ENCODE results near the gene PARD3. TPM values are rescaled to one million over a fixed set of nuclear protein-coding genes. Genes with fewer than 3 reads are reported as not detected.

PARD3 gene
- total RNA-seq, 2 experiments from 2014 or later, result 0.93 to 1.2 TPM

DNA sequence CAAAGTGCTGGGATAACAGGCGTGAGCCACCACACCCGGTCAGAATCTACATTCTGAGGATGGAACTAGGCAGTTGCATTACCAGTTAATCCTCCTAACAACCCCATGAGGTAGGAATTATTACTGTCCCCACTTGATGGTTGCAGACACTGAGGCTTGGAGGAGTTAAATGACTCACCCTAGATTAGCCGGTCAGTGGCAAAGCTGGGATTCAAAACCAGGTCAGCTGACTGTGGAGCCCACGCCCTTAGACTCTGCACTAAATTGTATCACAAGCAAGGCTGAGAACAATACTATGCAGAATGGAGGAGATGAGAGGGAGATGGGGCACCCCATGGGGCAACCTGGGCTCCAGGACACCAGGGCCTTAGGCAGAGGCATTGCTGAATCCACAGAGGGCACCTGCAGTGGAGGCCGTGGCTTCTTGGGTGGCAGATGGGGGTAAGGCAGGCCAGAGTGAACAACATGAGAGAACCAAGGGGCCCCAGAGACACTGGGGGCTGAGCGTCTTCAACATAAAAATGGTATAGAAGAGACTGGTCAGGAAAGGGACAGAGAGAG, 723.4 kb downstream of the PARD3 start:
- H3K36me3 Mint-ChIP-seq, result no peaks in the 10 kb centered on the region
- POLR2A ChIA-PET, result no interaction called here
- CTCF ChIA-PET, result no interaction called here
- no peak for DNase-seq
- no peak overlapping the region for H3K4me3 Mint-ChIP-seq
- intact Hi-C loops (cut with micrococcal nuclease), result no loop called here
- H3K27me3 Mint-ChIP-seq, result no peaks in the 10 kb centered on the region
- no peak overlapping the region for H3K27ac Mint-ChIP-seq
- H3K9me3 Mint-ChIP-seq, result peaks cover 18% of the 10 kb centered on the region
- no peaks in the 10 kb centered on the region for H3K4me1 Mint-ChIP-seq (ENCODE audit: low read depth)

DNA sequence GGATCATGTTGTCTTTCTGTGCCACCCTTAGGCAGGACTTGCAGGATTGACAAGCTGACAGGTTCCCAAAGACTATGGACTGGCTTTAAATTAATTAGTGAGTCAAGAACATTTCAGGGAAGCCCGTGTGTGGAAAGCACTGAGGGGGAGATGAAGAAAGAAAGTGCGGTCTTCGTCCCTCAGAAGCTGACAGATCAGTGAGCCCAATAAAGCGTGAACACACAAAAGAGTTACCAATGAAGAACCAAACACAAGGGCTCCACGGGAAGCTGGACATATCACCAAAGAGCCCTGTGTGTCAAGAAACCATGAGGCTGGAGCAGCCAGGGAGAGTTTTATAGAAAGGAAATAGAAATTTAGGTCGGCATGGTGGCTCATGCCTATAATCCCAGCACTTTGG, 725.8 kb downstream of the PARD3 start:
- Mint-ChIP-seq H3K27ac (no peak overlapping the region), H3K4me3 (no peak overlapping the region), H3K9me3 (peaks cover 4% of the 10 kb centered on the region), H3K36me3 (no peaks in the 10 kb centered on the region), H3K27me3 (no peaks in the 10 kb centered on the region), H3K4me1 (ENCODE audit: low read depth) (no peaks in the 10 kb centered on the region)
- intact Hi-C loops (cut with micrococcal nuclease), result no loop called here
- CTCF ChIA-PET, result no interaction called here
- POLR2A ChIA-PET, result no interaction called here
- DNase-seq, result no peak

DNA sequence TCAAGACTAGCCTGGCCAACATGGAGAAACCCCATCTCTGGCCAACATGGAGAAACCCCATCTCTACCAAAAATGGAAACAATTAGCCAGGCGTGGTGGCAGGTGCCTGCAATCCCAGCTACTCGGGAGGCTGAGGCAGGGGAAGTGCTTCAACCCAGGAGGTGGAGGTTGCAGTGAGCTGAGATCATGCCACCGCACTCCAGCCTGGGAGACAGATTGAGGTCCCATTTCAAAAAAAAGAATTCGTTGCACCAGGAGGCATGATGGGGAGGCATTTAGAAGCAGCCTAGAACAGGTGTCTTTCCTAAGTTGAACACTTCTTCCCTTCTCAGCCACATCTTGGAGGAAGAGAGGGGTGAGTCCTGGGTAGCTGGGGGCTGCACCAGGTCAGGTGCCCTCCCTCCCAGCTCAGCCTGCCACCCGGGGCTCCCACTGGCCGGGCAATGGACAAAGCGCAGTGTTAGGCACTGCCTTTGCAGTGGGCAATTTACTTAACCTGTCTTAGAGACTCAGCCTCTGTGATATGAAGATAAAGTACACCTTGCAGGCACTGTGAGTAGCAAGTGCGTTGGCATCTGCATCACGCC, 726.8 kb downstream of the PARD3 start:
- POLR2A ChIA-PET, result no interaction called here
- Mint-ChIP-seq H3K4me1 (ENCODE audit: low read depth) (no peaks in the 10 kb centered on the region), H3K9me3 (peaks cover 5% of the 10 kb centered on the region), H3K4me3 (no peak overlapping the region), H3K27ac (no peak overlapping the region), H3K27me3 (no peaks in the 10 kb centered on the region), H3K36me3 (no peaks in the 10 kb centered on the region)
- CTCF ChIA-PET, result no interaction called here
- intact Hi-C loops (cut with micrococcal nuclease), result no loop called here
- no peak for DNase-seq

DNA sequence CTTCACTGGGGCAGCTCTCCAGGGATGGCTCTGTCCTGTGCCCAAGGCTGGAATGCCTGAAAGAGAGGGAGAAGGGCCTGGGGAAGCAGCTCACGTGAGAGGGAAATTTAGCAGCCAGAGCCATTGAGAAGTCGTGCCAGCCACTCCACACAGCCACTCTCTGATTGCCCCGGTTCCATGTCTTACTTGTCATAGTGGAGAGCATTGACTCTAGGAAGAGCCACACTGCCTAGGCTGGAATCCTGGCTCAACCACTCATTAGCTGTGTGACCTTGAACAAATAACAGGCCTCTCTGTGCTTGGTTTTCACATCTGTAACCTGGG, 728.0 kb downstream of the PARD3 start:
- no peak for DNase-seq
- peaks cover 3% of the 10 kb centered on the region for H3K9me3 Mint-ChIP-seq
- intact Hi-C loops (cut with micrococcal nuclease), result no loop called here
- CTCF ChIA-PET, result no interaction called here
- POLR2A ChIA-PET, result no interaction called here
- H3K4me3 Mint-ChIP-seq, result no peak overlapping the region
- H3K27me3 Mint-ChIP-seq, result no peaks in the 10 kb centered on the region
- H3K27ac Mint-ChIP-seq, result no peak overlapping the region
- no peaks in the 10 kb centered on the region for H3K4me1 Mint-ChIP-seq (ENCODE audit: low read depth)
- no peaks in the 10 kb centered on the region for H3K36me3 Mint-ChIP-seq

DNA sequence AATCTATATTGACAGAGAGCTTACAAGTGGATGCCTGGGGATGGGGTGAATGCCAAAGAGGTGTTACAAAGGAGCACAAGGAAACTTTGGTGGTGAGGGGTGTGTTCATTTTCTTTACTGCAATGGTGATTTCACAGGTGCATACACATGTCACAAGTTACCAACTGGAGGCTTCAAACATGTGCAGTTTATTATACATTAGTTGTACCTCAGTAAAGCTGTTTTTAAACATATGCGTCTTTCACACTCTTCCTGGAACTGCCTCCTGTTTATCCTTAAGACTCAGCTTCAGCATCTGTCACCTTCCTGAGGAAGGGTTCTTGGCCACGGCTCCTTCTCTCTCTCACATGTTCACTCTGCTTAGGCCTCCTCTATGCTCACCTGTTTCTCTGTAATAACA, 731.5 kb downstream of the PARD3 start:
- Mint-ChIP-seq H3K9me3 (peaks cover 3% of the 10 kb centered on the region), H3K36me3 (no peaks in the 10 kb centered on the region), H3K27me3 (no peaks in the 10 kb centered on the region), H3K4me1 (ENCODE audit: low read depth) (no peaks in the 10 kb centered on the region), H3K27ac (no peak overlapping the region), H3K4me3 (no peak overlapping the region)
- no peak for DNase-seq
- POLR2A ChIA-PET, result no interaction called here
- CTCF ChIA-PET, result no interaction called here
- intact Hi-C loops (cut with micrococcal nuclease), result no loop called here

DNA sequence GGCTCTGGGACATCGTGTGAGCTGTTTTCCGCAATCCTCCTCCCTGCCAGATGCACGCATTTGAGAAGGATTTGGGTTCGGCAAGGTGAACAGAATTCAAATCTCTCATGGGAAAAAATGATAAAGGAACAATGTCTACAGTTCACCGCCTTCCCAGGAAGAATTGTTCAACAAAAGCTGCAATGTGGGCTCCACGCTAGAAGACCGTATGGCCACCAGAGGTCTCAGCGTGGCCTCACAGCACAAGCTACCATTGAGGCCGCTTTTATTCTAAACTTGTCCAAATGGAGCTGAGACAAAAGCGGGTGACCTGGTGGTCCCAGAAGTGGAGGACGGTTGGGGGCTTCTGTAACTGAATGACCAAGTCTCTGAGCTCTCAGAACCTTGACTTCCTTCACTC, 733.1 kb downstream of the PARD3 start:
- Mint-ChIP-seq H3K4me3 (no peak overlapping the region), H3K36me3 (no peaks in the 10 kb centered on the region), H3K4me1 (ENCODE audit: low read depth) (no peaks in the 10 kb centered on the region), H3K27ac (no peak overlapping the region), H3K9me3 (peaks cover 3% of the 10 kb centered on the region), H3K27me3 (no peaks in the 10 kb centered on the region)
- CTCF ChIA-PET, result no interaction called here
- intact Hi-C loops (cut with micrococcal nuclease), result no loop called here
- POLR2A ChIA-PET, result no interaction called here
- DNase-seq, result no peak

DNA sequence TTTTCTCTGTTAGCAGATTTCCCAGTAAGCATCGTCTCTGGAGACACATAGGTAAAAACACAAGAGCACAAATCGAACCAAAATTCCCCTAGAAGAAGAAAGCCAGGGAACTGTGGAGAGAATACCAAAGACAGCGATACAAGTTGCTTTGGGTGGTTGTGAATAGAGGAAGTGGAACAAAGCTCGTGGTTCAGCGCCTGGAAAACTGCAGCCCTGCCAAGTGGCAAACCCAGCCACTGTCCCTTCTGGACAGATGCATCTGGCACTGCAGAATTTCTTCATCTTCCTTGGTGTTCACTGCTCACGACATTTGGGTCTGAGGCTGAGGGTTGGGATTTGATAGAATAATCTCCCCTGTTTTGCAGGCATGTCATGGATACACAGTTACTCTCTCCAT, 733.8 kb downstream of the PARD3 start:
- H3K36me3 Mint-ChIP-seq, result no peaks in the 10 kb centered on the region
- peaks cover 3% of the 10 kb centered on the region for H3K9me3 Mint-ChIP-seq
- ChIA-PET POLR2A (no interaction called here), CTCF (no interaction called here)
- no peak overlapping the region for H3K27ac Mint-ChIP-seq
- no peaks in the 10 kb centered on the region for H3K4me1 Mint-ChIP-seq (ENCODE audit: low read depth)
- H3K27me3 Mint-ChIP-seq, result no peaks in the 10 kb centered on the region
- intact Hi-C loops (cut with micrococcal nuclease), result no loop called here
- no peak for DNase-seq
- no peak overlapping the region for H3K4me3 Mint-ChIP-seq

DNA sequence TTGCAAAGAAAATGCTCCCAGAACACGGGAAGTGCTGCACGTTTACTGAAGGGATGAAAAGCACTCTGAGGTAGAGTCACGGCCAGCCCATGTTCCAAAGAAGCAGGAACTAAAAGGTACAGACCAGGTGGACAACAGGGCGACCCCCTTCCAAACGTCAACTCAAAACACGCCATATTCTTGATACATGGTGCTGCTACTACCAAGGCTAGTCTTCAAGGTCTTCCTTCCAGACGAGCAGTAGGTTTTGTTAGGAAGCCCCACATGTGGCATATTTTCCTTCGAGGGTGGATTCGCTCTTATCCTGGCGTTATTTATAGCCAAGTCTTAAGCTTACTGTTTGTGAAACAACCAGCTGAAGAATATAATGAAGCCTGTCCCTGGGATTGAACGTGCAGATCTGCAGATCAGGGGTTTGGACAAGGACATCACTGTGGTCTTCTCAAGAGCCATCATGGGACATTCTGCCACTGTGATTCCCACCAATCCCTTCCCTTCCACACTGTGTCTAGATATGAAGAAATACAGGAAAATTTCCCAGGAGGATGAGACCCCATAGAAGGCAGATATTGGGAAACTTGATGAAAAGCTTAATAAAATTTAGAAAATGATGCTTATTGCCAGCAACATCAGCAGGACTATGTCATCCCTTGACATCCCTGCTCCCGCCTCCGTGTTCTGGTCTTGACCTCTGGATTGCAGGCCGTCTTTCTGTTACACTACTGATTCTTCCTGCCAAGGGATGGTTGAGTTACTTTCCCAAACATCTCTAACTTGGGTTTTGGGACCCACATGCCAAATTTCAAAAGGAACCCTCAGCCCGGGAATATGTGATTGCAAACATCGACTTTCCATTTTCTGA, 734.4 kb downstream of the PARD3 start:
- POLR2A ChIA-PET, result no interaction called here
- Mint-ChIP-seq H3K4me3 (no peak overlapping the region), H3K9me3 (peaks cover 3% of the 10 kb centered on the region), H3K27ac (no peak overlapping the region), H3K27me3 (no peaks in the 10 kb centered on the region), H3K36me3 (no peaks in the 10 kb centered on the region), H3K4me1 (ENCODE audit: low read depth) (no peaks in the 10 kb centered on the region)
- no peak for DNase-seq
- CTCF ChIA-PET, result no interaction called here
- intact Hi-C loops (cut with micrococcal nuclease), result no loop called here

DNA sequence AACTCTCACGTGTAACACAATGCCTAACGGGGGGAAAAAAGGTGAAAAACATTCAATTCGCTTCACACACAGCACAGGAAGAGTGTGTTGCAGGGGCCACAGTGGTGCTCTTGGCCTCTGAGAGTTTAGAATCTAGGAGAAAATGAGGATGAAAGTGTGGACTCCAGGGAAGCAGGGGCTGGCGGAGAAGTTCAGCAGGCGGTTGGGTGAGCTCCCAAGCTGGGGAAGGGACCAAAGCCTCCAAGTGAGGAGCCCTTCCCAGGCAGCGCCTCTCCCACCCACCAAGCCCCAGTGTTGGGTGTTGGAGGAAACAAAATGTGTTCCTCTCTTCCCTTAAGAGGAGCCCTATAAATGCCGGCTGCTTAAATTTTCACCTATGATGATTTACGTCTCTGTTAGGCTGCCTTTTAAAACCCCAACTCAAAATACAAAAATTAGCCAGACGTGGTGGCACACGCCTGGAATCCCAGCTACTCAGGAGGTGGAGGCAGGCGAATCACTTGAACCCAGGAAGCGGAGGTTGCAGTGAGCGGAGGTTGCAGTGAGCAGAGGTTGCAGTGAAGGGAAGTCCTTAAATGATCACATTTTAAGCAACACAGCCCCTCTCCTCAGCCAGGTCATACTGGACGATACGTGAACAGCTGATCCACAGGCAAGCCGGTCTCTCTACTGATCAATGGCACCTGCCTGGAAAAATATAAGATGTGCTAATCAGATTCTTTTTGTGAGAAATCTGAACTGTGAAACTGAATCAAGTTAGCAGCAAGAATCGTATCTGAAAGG, 735.2 kb downstream of the PARD3 start:
- H3K4me3 Mint-ChIP-seq, result no peak overlapping the region
- peaks cover 3% of the 10 kb centered on the region for H3K9me3 Mint-ChIP-seq
- H3K36me3 Mint-ChIP-seq, result no peaks in the 10 kb centered on the region
- H3K27ac Mint-ChIP-seq, result no peak overlapping the region
- POLR2A ChIA-PET, result no interaction called here
- intact Hi-C loops (cut with micrococcal nuclease), result no loop called here
- H3K27me3 Mint-ChIP-seq, result no peaks in the 10 kb centered on the region
- CTCF ChIA-PET, result no interaction called here
- no peaks in the 10 kb centered on the region for H3K4me1 Mint-ChIP-seq (ENCODE audit: low read depth)
- no peak for DNase-seq

DNA sequence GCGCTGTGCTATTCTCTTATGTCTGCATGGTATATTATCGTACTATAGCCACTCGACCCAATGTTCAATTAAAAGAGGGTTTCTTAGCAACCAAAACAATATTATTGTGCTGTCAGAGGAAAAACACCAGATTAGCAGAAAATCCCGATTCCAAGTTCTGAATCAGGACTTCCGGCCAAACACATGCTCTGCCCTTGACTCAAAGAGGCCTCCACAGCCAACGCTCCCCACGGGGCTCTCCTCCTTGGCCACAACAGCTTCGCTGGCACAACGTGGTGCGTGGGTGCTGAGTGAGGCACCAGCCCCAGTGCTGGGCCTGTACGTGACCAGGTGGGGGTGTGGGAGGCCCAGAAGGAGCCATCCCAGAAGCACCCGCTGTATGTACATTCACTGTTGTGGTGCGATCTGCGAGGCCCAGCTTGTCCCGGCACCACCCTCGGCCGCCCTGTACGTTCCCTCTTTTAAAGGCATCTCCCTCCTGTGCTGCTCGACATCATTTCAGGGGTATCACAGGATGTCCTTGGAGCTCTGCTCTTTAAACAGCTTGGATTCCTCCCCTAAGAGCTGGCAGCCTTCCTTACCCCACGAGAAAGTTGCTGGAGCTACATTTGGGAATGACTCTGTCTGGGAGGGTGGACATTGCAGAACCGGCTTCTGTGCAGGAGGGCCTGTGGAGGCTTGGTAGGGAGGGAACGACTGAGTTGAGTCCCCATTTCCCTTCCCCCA, 736.2 kb downstream of the PARD3 start:
- Mint-ChIP-seq H3K27ac (no peak overlapping the region), H3K9me3 (peaks cover 3% of the 10 kb centered on the region), H3K4me3 (no peak overlapping the region), H3K36me3 (no peaks in the 10 kb centered on the region), H3K4me1 (ENCODE audit: low read depth) (no peaks in the 10 kb centered on the region), H3K27me3 (no peaks in the 10 kb centered on the region)
- POLR2A ChIA-PET, result no interaction called here
- DNase-seq, result no peak
- intact Hi-C loops (cut with micrococcal nuclease), result no loop called here
- CTCF ChIA-PET, result no interaction called here

DNA sequence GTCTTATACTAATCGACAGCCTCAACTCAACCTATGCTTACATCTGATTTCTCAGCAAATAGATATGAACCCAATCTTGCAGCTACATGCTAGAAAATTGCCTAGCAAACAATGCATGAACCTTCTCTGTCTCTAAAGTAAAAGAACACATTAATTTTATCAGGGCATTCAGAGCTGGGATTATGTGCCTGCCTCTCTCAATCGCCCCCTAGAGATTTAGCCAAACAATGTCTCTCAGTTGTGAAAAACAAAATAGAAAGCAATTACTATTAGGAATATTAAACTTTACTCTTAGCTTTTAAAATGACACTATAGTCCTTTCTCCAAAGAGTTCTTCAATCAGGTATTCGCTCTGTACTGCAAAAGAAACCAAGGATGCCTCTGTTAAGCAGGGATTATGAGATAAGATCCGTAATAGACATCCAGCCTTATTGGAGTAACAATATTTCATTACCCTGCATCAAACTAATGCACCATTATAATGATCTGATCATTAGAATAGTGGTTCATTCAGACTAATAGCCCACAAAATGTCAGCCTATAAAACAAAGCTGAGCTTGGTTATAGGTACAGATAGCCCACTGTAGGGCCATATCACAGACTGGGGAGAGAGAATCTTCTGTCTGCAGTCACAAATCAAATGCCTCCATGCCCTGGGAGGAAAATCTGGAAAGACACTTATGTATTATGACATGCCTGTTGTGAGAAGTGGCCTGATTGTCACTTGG, 736.9 kb downstream of the PARD3 start:
- H3K4me3 Mint-ChIP-seq, result no peak overlapping the region
- ChIA-PET POLR2A (no interaction called here), CTCF (no interaction called here)
- DNase-seq, result no peak
- no peak overlapping the region for H3K27ac Mint-ChIP-seq
- H3K27me3 Mint-ChIP-seq, result no peaks in the 10 kb centered on the region
- intact Hi-C loops (cut with micrococcal nuclease), result no loop called here
- H3K4me1 Mint-ChIP-seq (ENCODE audit: low read depth), result no peaks in the 10 kb centered on the region
- no peaks in the 10 kb centered on the region for H3K9me3 Mint-ChIP-seq
- H3K36me3 Mint-ChIP-seq, result no peaks in the 10 kb centered on the region

DNA sequence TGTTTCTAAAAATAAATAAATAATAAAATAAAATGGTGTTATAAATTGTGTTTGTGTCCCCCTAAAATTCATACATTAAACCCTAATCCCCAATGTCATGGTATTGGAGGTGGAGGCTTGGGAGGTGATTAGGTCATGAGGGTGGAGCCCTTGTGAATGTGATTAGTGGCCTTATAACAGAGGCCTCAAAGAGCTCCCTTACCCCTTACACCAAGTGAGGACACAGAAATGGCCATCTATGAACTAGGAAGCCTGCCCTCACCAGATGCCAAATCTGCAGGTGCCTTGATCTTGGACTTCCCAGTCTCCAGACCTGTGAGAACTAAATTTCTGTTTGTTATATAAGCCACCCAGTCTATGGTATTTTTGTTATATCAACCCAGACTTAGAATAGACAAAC, 738.7 kb downstream of the PARD3 start:
- Mint-ChIP-seq H3K4me3 (no peak overlapping the region), H3K27ac (no peak overlapping the region), H3K27me3 (no peaks in the 10 kb centered on the region), H3K9me3 (no peaks in the 10 kb centered on the region), H3K36me3 (no peaks in the 10 kb centered on the region), H3K4me1 (ENCODE audit: low read depth) (no peaks in the 10 kb centered on the region)
- intact Hi-C loops (cut with micrococcal nuclease), result no loop called here
- POLR2A ChIA-PET, result no interaction called here
- CTCF ChIA-PET, result no interaction called here
- no peak for DNase-seq
